ENCODE results near the gene NPM1.
"Not testable (repeated sequence)": the region's sequence is repeated elsewhere in the genome, so short reads cannot be mapped to it uniquely, and the experiment has no call there.

Gene NPM1

GRCh38 chr5:171369056-171369455 lies 18.6 kb upstream of the NPM1 start:
- no peak for TF ChIP-seq CTCF (IDR thresholded peaks at IDR 0.05; ENCODE audit: low read depth, low read length)
- H3K4me3 ChIP-seq (ENCODE audit: low read depth, low read length) = no peak overlapping the region

GRCh38 chr5:171369898-171370297 lies 17.8 kb upstream of the NPM1 start:
- no peak overlapping the region for H3K4me3 ChIP-seq (ENCODE audit: low read depth, low read length)
- no peak for TF ChIP-seq CTCF (IDR thresholded peaks at IDR 0.05; ENCODE audit: low read depth, low read length)

GRCh38 chr5:171370881-171371280 lies 16.8 kb upstream of the NPM1 start:
- H3K4me3 ChIP-seq (ENCODE audit: low read depth, low read length) = not testable (repeated sequence)

GRCh38 chr5:171371326-171371725 lies 16.3 kb upstream of the NPM1 start:
- no peak for TF ChIP-seq CTCF (IDR thresholded peaks at IDR 0.05; ENCODE audit: low read depth, low read length)
- no peak overlapping the region for H3K4me3 ChIP-seq (ENCODE audit: low read depth, low read length)

- TF ChIP-seq CTCF (IDR thresholded peaks at IDR 0.05; ENCODE audit: low read depth, low read length) = no peak
These were observed 7.7 kb upstream of the NPM1 start for GRCh38 chr5:171379961-171380360.

GRCh38 chr5:171384416-171384815 lies 3.2 kb upstream of the NPM1 start:
- not testable (repeated sequence) for H3K4me3 ChIP-seq (ENCODE audit: low read depth, low read length)

More at GRCh38 chr5:171379961-171380360, 7.7 kb upstream of the NPM1 start:
- H3K4me3 ChIP-seq (ENCODE audit: low read depth, low read length) = no peak overlapping the region

- H3K4me3 ChIP-seq (ENCODE audit: low read depth, low read length) = not testable (repeated sequence)
These were observed 2.6 kb upstream of the NPM1 start for GRCh38 chr5:171384999-171385398.

GRCh38 chr5:171386006-171386671 lies 1.5 kb upstream of the NPM1 start:
- no peak for TF ChIP-seq CTCF (IDR thresholded peaks at IDR 0.05; ENCODE audit: low read depth, low read length)
- H3K4me3 ChIP-seq (ENCODE audit: low read depth, low read length) = no peak overlapping the region; the same call in 1 of the 2 replicates

- no peak for TF ChIP-seq CTCF (IDR thresholded peaks at IDR 0.05; ENCODE audit: low read depth, low read length)
- H3K4me3 ChIP-seq (ENCODE audit: low read depth, low read length) = peak overlapping the region; percentile 90
These were observed 746 bp upstream of the NPM1 start for GRCh38 chr5:171386861-171387344.
